SK-N-SH (cell line): ENCODE data around the gene LRRC59. TPM values are rescaled to one million over a fixed set of nuclear protein-coding genes. Genes with fewer than 3 reads are reported as not detected.
"Not testable (repeated sequence)": the region's sequence is repeated elsewhere in the genome, so short reads cannot be mapped to it uniquely, and the experiment has no call there.

ENCODE experiments used
- CTCF ChIA-PET: fragments of 300-600, 350-600 bp; formaldehyde crosslinking; extraction: SDS; loops from one replicate; lab custom pipeline; 2021; lab: Yijun Ruan, JAX
- POLR2A ChIA-PET: fragments of 350-600 bp; sonication (Branson Sonifier 250); formaldehyde crosslinking; extraction: SDS; loops from one replicate; lab custom pipeline; 2020; ENCODE audit warnings: antibody characterized with exemption, inconsistent platforms; lab: Yijun Ruan, JAX
- DNase-seq: peaks from one replicate; pipeline ENCODE4 v3.0.0; 2012
- H2AFZ ChIP-seq: fragments of 200-600 bp; sonication (generic); 2 replicates; pipeline ENCODE4 v1.8.1; 2016; ENCODE audit warnings: antibody characterized with exemption, mild to moderate bottlenecking, low read depth
- H3F3A ChIP-seq: fragments of 200-600 bp; sonication (generic); replicated peaks from 2 replicates; pipeline ENCODE3; 2016; ENCODE audit warnings: antibody characterized with exemption, mild to moderate bottlenecking; ENCODE audit not compliant: insufficient read depth
- H3K27ac ChIP-seq, 2 experiments: fragments of 200-500 bp in 1 of 2; fragments of 200-600 bp in 1 of 2; sonication (Bioruptor generic) in 1 of 2; sonication (generic), shearing (Covaris generic) in 1 of 2; 2 replicates each; pipeline versions ENCODE4 v1.5.1 to v1.6.1; 2014 to 2016; ENCODE audit warnings: low read depth in 2 of 2, inconsistent platforms in 1 of 2, low read length in 1 of 2, mild to moderate bottlenecking in 1 of 2, mixed read lengths in 1 of 2
- H3K27me3 ChIP-seq: fragments of 200-600 bp; sonication (generic), shearing (Covaris generic); 2 replicates; pipeline ENCODE4 v1.6.1; 2016; ENCODE audit warnings: mixed run types; ENCODE audit not compliant: insufficient read depth
- H3K36me3 ChIP-seq, 2 experiments: fragments of 200-500 bp in 1 of 2; fragments of 200-600 bp in 1 of 2; sonication (Bioruptor generic) in 1 of 2; sonication (generic) in 1 of 2; replicated peaks in 1 of 2; 2 replicates each; pipeline versions ENCODE3 to v1.5.1; 2014 to 2016; ENCODE audit warnings: low read length in 1 of 2, mild to moderate bottlenecking in 1 of 2; ENCODE audit not compliant: insufficient read depth in 2 of 2, control insufficient read depth in 1 of 2
- H3K4me1 ChIP-seq, 2 experiments: fragments of 200-500 bp in 1 of 2; fragments of 200-600 bp in 1 of 2; sonication (Bioruptor generic) in 1 of 2; sonication (generic), shearing (Covaris generic) in 1 of 2; 2 replicates each; pipeline versions ENCODE4 v1.5.1 to v1.6.1; 2014 to 2016; ENCODE audit warnings: low read depth in 1 of 2, low read length in 1 of 2, mixed run types in 1 of 2; ENCODE audit not compliant: insufficient read depth in 2 of 2, control insufficient read depth in 1 of 2
- H3K4me2 ChIP-seq: fragments of 200-600 bp; sonication (generic), shearing (Covaris generic); 2 replicates; pipeline ENCODE4 v1.6.1; 2017; ENCODE audit warnings: mixed run types
- H3K4me3 ChIP-seq, 2 experiments: fragments of 200-500 bp in 1 of 2; fragments of 200-600 bp in 1 of 2; sonication (Bioruptor generic) in 1 of 2; sonication (generic), shearing (Covaris generic) in 1 of 2; 2 replicates each; pipeline versions ENCODE4 v1.5.1 to v1.8.1; 2014 to 2016; ENCODE audit warnings: low read depth in 2 of 2, inconsistent platforms in 1 of 2, low read length in 1 of 2, mild to moderate bottlenecking in 1 of 2, mixed read lengths in 1 of 2, moderate library complexity in 1 of 2
- H3K79me2 ChIP-seq: fragments of 200-600 bp; sonication (generic); 2 replicates; pipeline ENCODE4 v1.8.1; 2017; ENCODE audit warnings: mild to moderate bottlenecking; ENCODE audit not compliant: insufficient read depth
- H3K9ac ChIP-seq: fragments of 200-600 bp; sonication (generic); 2 replicates; pipeline ENCODE4 v1.6.1; 2017; ENCODE audit warnings: mixed run types
- H3K9me2 ChIP-seq: fragments of 200-600 bp; sonication (generic); 2 replicates; pipeline ENCODE4 v1.6.1; 2017; ENCODE audit warnings: mixed run types
- H3K9me3 ChIP-seq: fragments of 200-600 bp; sonication (generic); 2 replicates; pipeline ENCODE4 v1.6.1; 2017; ENCODE audit warnings: mixed run types, mild to moderate bottlenecking, moderate library complexity
- H4K20me1 ChIP-seq: fragments of 200-600 bp; sonication (generic); 2 replicates; pipeline ENCODE4 v1.6.1; 2017; ENCODE audit warnings: mild to moderate bottlenecking, mixed run types; ENCODE audit not compliant: insufficient read depth
- ELF1 ChIP-seq: IDR thresholded peaks from 2 replicates; pipeline ENCODE4 v1.4.0; 2012
- EP300 ChIP-seq, 2 experiments: IDR thresholded peaks; 2 replicates each; pipeline versions ENCODE4 v1.4.0 to v1.6.1; 2012; ENCODE audit warnings: borderline replicate concordance in 1 of 2, low read depth in 1 of 2, low read length in 1 of 2
- FOSL2 ChIP-seq: IDR thresholded peaks from 2 replicates; pipeline ENCODE4 v1.4.0; 2012; ENCODE audit warnings: low read depth, mild to moderate bottlenecking, moderate library complexity, borderline replicate concordance
- FOXJ3 ChIP-seq: sonication (generic); formaldehyde crosslinking; IDR thresholded peaks from 2 replicates; pipeline ENCODE4 v1.5.1; 2020; ENCODE audit warnings: mild to moderate bottlenecking, missing genetic modification reagents
- GABPA ChIP-seq: IDR thresholded peaks from 2 replicates; pipeline ENCODE4 v1.4.0; 2012; ENCODE audit warnings: low read depth, mild to moderate bottlenecking
- JUND ChIP-seq: IDR thresholded peaks from 2 replicates; pipeline ENCODE4 v1.4.0; 2012
- MAX ChIP-seq: IDR thresholded peaks from 2 replicates; pipeline ENCODE4 v1.4.0; 2012; ENCODE audit warnings: low read depth
- POLR2AphosphoS5 ChIP-seq: IDR thresholded peaks from 2 replicates; pipeline ENCODE4 v1.6.1; 2012; ENCODE audit warnings: low read depth, low read length
- RCOR1 ChIP-seq: fragments of 150-350 bp; IDR thresholded peaks from 2 replicates; pipeline ENCODE4 v1.6.1; 2017; ENCODE audit warnings: antibody characterized with exemption, low read length
- RFX5 ChIP-seq: IDR thresholded peaks from 2 replicates; pipeline ENCODE4 v1.6.1; 2012; ENCODE audit warnings: mild to moderate bottlenecking, improper control_type of control experiment, low read length
- SIN3A ChIP-seq: IDR thresholded peaks from 2 replicates; pipeline ENCODE4 v1.6.1; 2012; ENCODE audit warnings: low read depth, mild to moderate bottlenecking, low read length, moderate library complexity, borderline replicate concordance
- SMC3 ChIP-seq: IDR thresholded peaks from 2 replicates; pipeline ENCODE4 v1.6.1; 2012; ENCODE audit warnings: low read depth, low read length, improper control_type of control experiment
- TAF1 ChIP-seq: IDR thresholded peaks from 2 replicates; pipeline ENCODE4 v1.6.1; 2012; ENCODE audit warnings: low read depth, mild to moderate bottlenecking, low read length, moderate library complexity, borderline replicate concordance
- TCF12 ChIP-seq: IDR thresholded peaks from 2 replicates; pipeline ENCODE4 v1.4.0; 2012
- TEAD4 ChIP-seq: IDR thresholded peaks from 2 replicates; pipeline ENCODE4 v1.4.0; 2012; ENCODE audit warnings: mild to moderate bottlenecking, borderline replicate concordance; ENCODE audit not compliant: insufficient read depth
- YY1 ChIP-seq: IDR thresholded peaks from 2 replicates; pipeline ENCODE4 v1.4.0; 2012; ENCODE audit warnings: low read depth, mild to moderate bottlenecking
- WGBS: methylation state at CpG from one replicate; pipeline ENCODE4 v1.1.6; 2017; ENCODE audit warnings: low lambda C conversion rate; 5-methylcytosine and 5-hydroxymethylcytosine counted together
- polyA plus RNA-seq, 3 experiments: library from polyadenylated mRNA; depleted of rRNA; stranded (reverse); fragments of >200 nt; gene quantifications; 2 replicates each; pipeline ENCODE4 v1.2.3, GENCODE V29; 2012
- TF ChIP-seq, protein P1 (sequence below): IDR thresholded peaks from 2 replicates; pipeline ENCODE4 v1.6.1; 2012; ENCODE audit warnings: mild to moderate bottlenecking, low read depth, low read length, moderate library complexity
- TF ChIP-seq, protein P2 (sequence below): IDR thresholded peaks from 2 replicates; pipeline ENCODE4; 2012

The LRRC59 gene
- polyA plus RNA-seq, 1 of the 3 experiments (the other 2 are of a cell fraction), result 137 TPM

DNA sequence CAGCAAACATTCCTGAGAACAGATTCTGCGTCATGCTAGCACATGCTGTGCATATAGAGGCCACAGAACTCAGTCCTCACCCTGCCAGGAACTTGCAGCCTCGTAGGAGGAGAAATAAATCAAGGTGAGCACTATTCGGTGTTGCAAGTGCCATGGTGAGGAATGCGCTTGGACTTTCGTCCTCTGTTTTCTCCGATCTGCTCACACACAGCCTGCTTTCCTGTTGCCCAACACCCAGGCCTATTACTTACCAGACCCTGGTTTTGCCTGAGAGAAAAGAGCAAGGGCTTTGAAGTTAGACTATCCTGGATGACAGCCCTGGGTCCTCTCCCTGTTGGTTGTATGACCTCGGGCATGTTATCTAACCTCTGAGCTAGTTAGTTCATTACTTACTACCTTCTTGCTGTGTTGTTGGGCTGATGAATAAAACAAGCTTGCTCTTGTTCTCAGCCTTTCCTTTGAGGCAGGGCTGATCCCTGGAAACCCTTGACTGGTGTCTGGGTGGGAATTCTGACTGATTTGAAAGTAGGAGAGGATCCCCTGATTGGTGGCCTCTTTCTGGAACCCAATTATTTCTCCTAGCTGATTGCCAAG lies 31.6 kb upstream of the LRRC59 start:
- no peaks in the 10 kb centered on the region for H3K9me3 ChIP-seq
- POLR2A ChIA-PET, result no interaction called here
- TF ChIP-seq FOSL2, result no peak
- no peak for TF ChIP-seq ELF1
- TF ChIP-seq YY1, result no peak
- TF ChIP-seq MAX, result no peak
- TF ChIP-seq JUND, result no peak
- TF ChIP-seq SIN3A, result no peak
- TF ChIP-seq, protein P1, sequence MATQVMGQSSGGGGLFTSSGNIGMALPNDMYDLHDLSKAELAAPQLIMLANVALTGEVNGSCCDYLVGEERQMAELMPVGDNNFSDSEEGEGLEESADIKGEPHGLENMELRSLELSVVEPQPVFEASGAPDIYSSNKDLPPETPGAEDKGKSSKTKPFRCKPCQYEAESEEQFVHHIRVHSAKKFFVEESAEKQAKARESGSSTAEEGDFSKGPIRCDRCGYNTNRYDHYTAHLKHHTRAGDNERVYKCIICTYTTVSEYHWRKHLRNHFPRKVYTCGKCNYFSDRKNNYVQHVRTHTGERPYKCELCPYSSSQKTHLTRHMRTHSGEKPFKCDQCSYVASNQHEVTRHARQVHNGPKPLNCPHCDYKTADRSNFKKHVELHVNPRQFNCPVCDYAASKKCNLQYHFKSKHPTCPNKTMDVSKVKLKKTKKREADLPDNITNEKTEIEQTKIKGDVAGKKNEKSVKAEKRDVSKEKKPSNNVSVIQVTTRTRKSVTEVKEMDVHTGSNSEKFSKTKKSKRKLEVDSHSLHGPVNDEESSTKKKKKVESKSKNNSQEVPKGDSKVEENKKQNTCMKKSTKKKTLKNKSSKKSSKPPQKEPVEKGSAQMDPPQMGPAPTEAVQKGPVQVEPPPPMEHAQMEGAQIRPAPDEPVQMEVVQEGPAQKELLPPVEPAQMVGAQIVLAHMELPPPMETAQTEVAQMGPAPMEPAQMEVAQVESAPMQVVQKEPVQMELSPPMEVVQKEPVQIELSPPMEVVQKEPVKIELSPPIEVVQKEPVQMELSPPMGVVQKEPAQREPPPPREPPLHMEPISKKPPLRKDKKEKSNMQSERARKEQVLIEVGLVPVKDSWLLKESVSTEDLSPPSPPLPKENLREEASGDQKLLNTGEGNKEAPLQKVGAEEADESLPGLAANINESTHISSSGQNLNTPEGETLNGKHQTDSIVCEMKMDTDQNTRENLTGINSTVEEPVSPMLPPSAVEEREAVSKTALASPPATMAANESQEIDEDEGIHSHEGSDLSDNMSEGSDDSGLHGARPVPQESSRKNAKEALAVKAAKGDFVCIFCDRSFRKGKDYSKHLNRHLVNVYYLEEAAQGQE, result no peak
- TF ChIP-seq TCF12, result no peak
- TF ChIP-seq GABPA, result no peak
- TF ChIP-seq TAF1, result no peak
- no peak for TF ChIP-seq RCOR1
- no peak for TF ChIP-seq SMC3
- TF ChIP-seq FOXJ3 (CRISPR knock-in tag), result no peak
- TF ChIP-seq POLR2AphosphoS5, result no peak
- TF ChIP-seq RFX5, result no peak
- TF ChIP-seq, protein P2, sequence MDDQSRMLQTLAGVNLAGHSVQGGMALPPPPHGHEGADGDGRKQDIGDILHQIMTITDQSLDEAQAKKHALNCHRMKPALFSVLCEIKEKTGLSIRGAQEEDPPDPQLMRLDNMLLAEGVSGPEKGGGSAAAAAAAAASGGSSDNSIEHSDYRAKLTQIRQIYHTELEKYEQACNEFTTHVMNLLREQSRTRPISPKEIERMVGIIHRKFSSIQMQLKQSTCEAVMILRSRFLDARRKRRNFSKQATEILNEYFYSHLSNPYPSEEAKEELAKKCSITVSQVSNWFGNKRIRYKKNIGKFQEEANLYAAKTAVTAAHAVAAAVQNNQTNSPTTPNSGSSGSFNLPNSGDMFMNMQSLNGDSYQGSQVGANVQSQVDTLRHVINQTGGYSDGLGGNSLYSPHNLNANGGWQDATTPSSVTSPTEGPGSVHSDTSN, result no peak
- TF ChIP-seq TEAD4, result no peak
- TF ChIP-seq EP300 (IDR thresholded peaks at IDR 0.05; ENCODE audit: borderline replicate concordance in 1 of 2, low read depth in 1 of 2, low read length in 1 of 2), result no peak
- H3K79me2 ChIP-seq, result peaks cover 30% of the 10 kb centered on the region
- H3F3A ChIP-seq, result peaks cover 19% of the 10 kb centered on the region
- no peak overlapping the region for H3K27ac ChIP-seq
- H3K27me3 ChIP-seq, result no peaks in the 10 kb centered on the region
- CTCF ChIA-PET, result interaction anchor here (1.0 to 3.4 kb wide), 6 partner anchors 12 to 72 kb away, joined by 3 to 18 read pairs (median 6); partner anchors contain the start of gene LRRC59
- no peaks in the 10 kb centered on the region for H3K36me3 ChIP-seq
- no peak overlapping the region for H3K4me3 ChIP-seq
- no peak overlapping the region for H3K9ac ChIP-seq
- no peak overlapping the region for H2AFZ ChIP-seq
- H4K20me1 ChIP-seq, result no peaks in the 10 kb centered on the region
- DNase-seq, result no peak
- 82% methylated on average over 7 of the region's 7 CpGs for WGBS
- H3K4me2 ChIP-seq, result no peak overlapping the region
- H3K4me1 ChIP-seq, result peaks cover 16 to 23% of the 10 kb centered on the region in 2 experiments; a peak in 3 of 4 replicates
- no peaks in the 10 kb centered on the region for H3K9me2 ChIP-seq

- 79% methylated on average over 6 of the region's 6 CpGs for WGBS
- H4K20me1 ChIP-seq, H3K36me3 ChIP-seq, H3K4me3 ChIP-seq, H2AFZ ChIP-seq, H3K27ac ChIP-seq, POLR2A ChIA-PET, H3K27me3 ChIP-seq, H3K9ac ChIP-seq, H3K9me3 ChIP-seq, DNase-seq, H3K9me2 ChIP-seq: not testable (repeated sequence)
- CTCF ChIA-PET, result interaction anchor here (0.8 to 3.4 kb wide), 3 partner anchors 13 to 31 kb away, joined by 3 to 18 read pairs (median 4); partner anchors contain the start of gene LRRC59
- Histone ChIP-seq H3K4me1 (peaks cover 21 to 23% of the 10 kb centered on the region in 2 experiments; a peak in 3 of 4 replicates), H3K79me2 (peaks cover 30% of the 10 kb centered on the region), H3K4me2 (peak overlapping the region; percentile 94), H3F3A (peaks cover 26% of the 10 kb centered on the region)
Observed at GRCh38 chr17:50428126-50428525, 30.8 kb upstream of the LRRC59 start.
